ENCODE data around the gene PTPRO. TPM values are rescaled to one million over a fixed set of nuclear protein-coding genes. Genes with fewer than 3 reads are reported as not detected.

Gene PTPRO
- total and polyA plus RNA-seq, 5 donors from 2014 or later = 0.88 to 2.9 (median 1.6) TPM

DNA sequence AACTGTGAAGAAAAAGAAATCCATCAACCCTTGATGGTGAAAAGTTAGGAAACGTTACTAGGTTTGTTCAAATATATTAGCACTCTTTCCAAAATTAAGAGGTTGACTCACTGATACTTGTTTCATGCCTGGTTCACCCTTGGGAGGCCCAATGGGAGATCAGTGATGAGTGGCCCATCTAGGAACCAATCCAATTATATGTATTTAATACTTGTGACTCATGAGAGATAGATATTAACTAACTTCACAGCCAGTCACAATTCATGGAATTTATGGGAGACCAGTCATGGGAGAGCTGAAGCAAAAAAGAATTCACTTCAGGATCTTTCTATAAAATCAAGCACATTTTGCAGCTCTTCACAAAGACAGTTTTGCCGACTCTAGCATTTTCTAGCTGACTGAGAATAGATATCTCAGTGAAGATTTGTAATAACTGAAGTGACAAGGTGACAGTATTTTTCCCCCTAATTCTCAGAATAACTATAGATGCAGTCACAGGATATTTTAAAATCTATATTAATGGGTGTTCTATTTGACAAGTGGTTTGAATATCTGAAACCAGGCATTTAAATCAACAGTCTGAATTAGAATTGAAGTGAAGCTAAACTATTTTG is 236.7 kb downstream of the PTPRO start:
- peaks cover 24% of the 10 kb centered on the region for H3K4me1 ChIP-seq (ENCODE audit: control insufficient read depth, insufficient read depth, low read length, poor library complexity, severe bottlenecking)
- H3K27me3 ChIP-seq (ENCODE audit: control insufficient read depth, insufficient read depth, low read length) = no peaks in the 10 kb centered on the region
- H3K9me3 ChIP-seq (ENCODE audit: control insufficient read depth in 2 of 2, low read length in 2 of 2) = no peaks in the 10 kb centered on the region
- Mint-ChIP-seq H3K4me3 (no peak overlapping the region), H3K4me1 (peaks cover 14 to 38% (median 21%) of the 10 kb centered on the region in 4 donors), H3K27ac (peak overlapping the region in 1 of 3 donors; percentile 14), H3K27me3 (no peaks in the 10 kb centered on the region), H3K36me3 (peaks cover 6% of the 10 kb centered on the region), H3K9me3 (no peaks in the 10 kb centered on the region)
- no peak for ATAC-seq (ENCODE audit: low read depth in 2 of 2)
- no peak overlapping the region for H3K27ac ChIP-seq (ENCODE audit: insufficient read depth, low read length, poor library complexity, severe bottlenecking)
- H3K36me3 ChIP-seq (ENCODE audit: control insufficient read depth, insufficient read depth, low read length) = no peaks in the 10 kb centered on the region
- H3K4me3 ChIP-seq (ENCODE audit: low read depth, low read length) = no peak overlapping the region
- DNase-seq = peak in 1 of 3 donors; percentile 34

DNA sequence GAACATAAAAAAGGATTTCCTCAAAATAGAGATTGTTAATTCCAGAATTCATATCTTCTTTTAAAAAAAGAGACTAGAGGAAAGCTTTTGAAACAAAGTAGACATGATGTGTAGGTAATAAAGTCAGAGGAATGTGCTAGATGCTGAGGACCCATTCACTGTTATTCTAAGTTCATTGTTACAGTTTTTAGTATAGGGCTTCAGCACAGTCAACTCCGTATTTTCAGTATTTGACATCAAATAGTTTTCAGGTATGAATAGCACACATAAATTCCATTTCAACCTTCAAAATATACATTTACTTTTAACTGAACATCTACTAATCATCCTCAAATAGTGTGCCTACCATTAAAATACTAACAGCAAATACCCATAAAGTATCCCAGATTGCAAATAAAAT is 239.1 kb downstream of the PTPRO start:
- peak overlapping the region; percentile 52 for H3K27ac ChIP-seq (ENCODE audit: insufficient read depth, low read length, poor library complexity, severe bottlenecking)
- Mint-ChIP-seq H3K4me3 (peak overlapping the region in 1 of 4 donors; percentile 15), H3K27ac (peak overlapping the region; percentile 70 to 94 (median 87)), H3K4me1 (peaks cover 15 to 51% (median 32%) of the 10 kb centered on the region in 4 donors), H3K9me3 (no peaks in the 10 kb centered on the region), H3K27me3 (no peaks in the 10 kb centered on the region), H3K36me3 (peaks cover 3% of the 10 kb centered on the region)
- ATAC-seq (ENCODE audit: low read depth in 2 of 2) = no peak
- H3K9me3 ChIP-seq (ENCODE audit: control insufficient read depth in 2 of 2, low read length in 2 of 2) = no peaks in the 10 kb centered on the region
- H3K4me3 ChIP-seq (ENCODE audit: low read depth, low read length) = peak overlapping the region; percentile 77
- no peak for DNase-seq
- peaks cover 29% of the 10 kb centered on the region for H3K4me1 ChIP-seq (ENCODE audit: control insufficient read depth, insufficient read depth, low read length, poor library complexity, severe bottlenecking)
- H3K27me3 ChIP-seq (ENCODE audit: control insufficient read depth, insufficient read depth, low read length) = no peaks in the 10 kb centered on the region
- H3K36me3 ChIP-seq (ENCODE audit: control insufficient read depth, insufficient read depth, low read length) = no peaks in the 10 kb centered on the region

DNA sequence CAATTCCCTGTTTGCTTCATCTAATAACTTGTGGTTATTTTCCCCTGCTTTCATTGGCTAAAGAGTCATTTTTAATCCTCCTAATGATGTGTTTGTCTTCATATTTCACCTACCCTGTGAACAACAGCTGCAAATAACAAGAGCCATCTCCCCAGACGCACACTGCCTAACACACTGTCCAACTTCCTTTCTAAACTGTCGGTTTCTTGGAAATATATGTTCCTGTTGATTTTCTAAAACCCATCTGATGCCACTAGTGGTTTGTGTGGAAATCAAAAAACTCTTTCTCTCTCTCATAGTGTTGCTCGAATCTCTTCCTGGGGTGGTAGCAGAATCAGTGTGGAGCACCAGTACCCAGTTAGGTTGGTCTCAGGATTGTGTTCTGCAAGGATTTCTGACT is 240.0 kb downstream of the PTPRO start:
- H3K9me3 Mint-ChIP-seq = peaks cover 0 to under 1% (median 0%) of the 10 kb centered on the region in 7 donors
- peaks cover 8% of the 10 kb centered on the region for H3K36me3 Mint-ChIP-seq
- Histone ChIP-seq H3K27ac (ENCODE audit: insufficient read depth, low read length, poor library complexity, severe bottlenecking) (peak overlapping the region; percentile 52), H3K36me3 (ENCODE audit: control insufficient read depth, insufficient read depth, low read length) (no peaks in the 10 kb centered on the region), H3K4me1 (ENCODE audit: control insufficient read depth, insufficient read depth, low read length, poor library complexity, severe bottlenecking) (peaks cover 29% of the 10 kb centered on the region), H3K4me3 (ENCODE audit: low read depth, low read length) (peak overlapping the region; percentile 77), H3K9me3 (ENCODE audit: control insufficient read depth in 2 of 2, low read length in 2 of 2) (no peaks in the 10 kb centered on the region), H3K27me3 (ENCODE audit: control insufficient read depth, insufficient read depth, low read length) (no peaks in the 10 kb centered on the region)
- peaks cover 15 to 56% (median 32%) of the 10 kb centered on the region in 4 donors for H3K4me1 Mint-ChIP-seq
- peak overlapping the region; percentile 70 to 94 (median 87) for H3K27ac Mint-ChIP-seq
- peak overlapping the region; percentile 27 to 89 (median 77) for H3K4me3 Mint-ChIP-seq
- H3K27me3 Mint-ChIP-seq = no peaks in the 10 kb centered on the region
- DNase-seq = peak in 2 of 3 donors; percentile 11 to 89
- ATAC-seq (ENCODE audit: low read depth in 2 of 2) = peak; percentile 74 to 75

DNA sequence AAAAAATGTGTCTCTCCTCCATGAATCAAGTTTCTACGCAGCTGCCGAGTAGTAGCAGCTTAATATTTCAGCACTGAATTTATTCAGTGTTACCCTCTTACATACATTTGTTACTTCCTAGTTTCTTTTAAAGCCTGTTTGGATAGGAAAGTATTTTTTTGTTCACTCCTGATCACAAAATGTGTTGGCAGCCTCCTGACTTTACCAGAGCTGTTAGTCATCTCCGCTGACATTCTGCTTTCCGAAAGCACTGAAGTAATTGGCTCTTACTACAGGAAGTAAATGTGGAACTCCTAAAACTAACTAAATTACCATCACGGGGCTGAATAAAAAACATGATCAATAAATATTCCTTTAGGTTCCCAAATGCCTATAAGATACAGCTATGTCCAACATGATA is 241.4 kb downstream of the PTPRO start:
- peaks cover 29% of the 10 kb centered on the region for H3K4me1 ChIP-seq (ENCODE audit: control insufficient read depth, insufficient read depth, low read length, poor library complexity, severe bottlenecking)
- H3K4me3 ChIP-seq (ENCODE audit: low read depth, low read length) = peak overlapping the region; percentile 77
- Mint-ChIP-seq H3K27me3 (no peaks in the 10 kb centered on the region), H3K9me3 (peaks cover 0 to 1% (median 0%) of the 10 kb centered on the region in 7 donors), H3K36me3 (peaks cover 7% of the 10 kb centered on the region), H3K27ac (peak overlapping the region; percentile 87 to 98 (median 93)), H3K4me3 (peak overlapping the region; percentile 71 to 89 (median 77)), H3K4me1 (peaks cover 15 to 57% (median 32%) of the 10 kb centered on the region in 4 donors)
- DNase-seq (peak in 2 of 3 donors; percentile 34 to 80), ATAC-seq (ENCODE audit: low read depth in 2 of 2) (peak; percentile 73 to 74)
- H3K27ac ChIP-seq (ENCODE audit: insufficient read depth, low read length, poor library complexity, severe bottlenecking) = peak overlapping the region; percentile 48
- no peaks in the 10 kb centered on the region for H3K36me3 ChIP-seq (ENCODE audit: control insufficient read depth, insufficient read depth, low read length)
- H3K9me3 ChIP-seq (ENCODE audit: control insufficient read depth in 2 of 2, low read length in 2 of 2) = no peaks in the 10 kb centered on the region
- no peaks in the 10 kb centered on the region for H3K27me3 ChIP-seq (ENCODE audit: control insufficient read depth, insufficient read depth, low read length)

DNA sequence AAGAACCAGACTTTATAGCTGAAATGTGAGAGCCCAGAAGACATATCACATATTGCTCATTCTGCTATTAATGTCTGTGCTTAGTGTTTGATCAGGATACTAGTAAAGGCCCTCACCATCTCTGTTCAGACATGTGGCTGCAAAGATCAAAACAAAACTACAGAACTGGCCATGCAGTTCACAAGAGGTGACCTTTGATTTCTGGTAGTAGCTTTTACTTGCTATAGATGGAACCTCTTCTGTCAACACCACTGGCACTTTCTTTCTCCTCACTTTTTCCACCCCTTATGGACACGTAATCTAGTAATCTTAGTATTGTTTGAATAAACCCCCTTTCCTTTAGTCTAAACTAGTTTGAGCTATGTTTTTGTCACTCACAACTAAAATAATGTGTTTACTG is 252.0 kb downstream of the PTPRO start:
- H3K27me3 ChIP-seq (ENCODE audit: control insufficient read depth, insufficient read depth, low read length) = no peaks in the 10 kb centered on the region
- Mint-ChIP-seq H3K27me3 (peaks cover 4% of the 10 kb centered on the region), H3K9me3 (peaks cover 0 to 3% (median 0%) of the 10 kb centered on the region in 7 donors), H3K4me1 (peaks cover 10 to 31% (median 21%) of the 10 kb centered on the region in 4 donors), H3K27ac (peak overlapping the region in 2 of 3 donors; percentile 34 to 40), H3K4me3 (peak overlapping the region in 1 of 4 donors; percentile 41), H3K36me3 (no peaks in the 10 kb centered on the region)
- ATAC-seq (ENCODE audit: low read depth in 2 of 2) (no peak), DNase-seq (no peak)
- H3K9me3 ChIP-seq (ENCODE audit: control insufficient read depth in 2 of 2, low read length in 2 of 2) = no peaks in the 10 kb centered on the region
- H3K4me1 ChIP-seq (ENCODE audit: control insufficient read depth, insufficient read depth, low read length, poor library complexity, severe bottlenecking) = peaks cover 9% of the 10 kb centered on the region
- H3K36me3 ChIP-seq (ENCODE audit: control insufficient read depth, insufficient read depth, low read length) = no peaks in the 10 kb centered on the region
- H3K4me3 ChIP-seq (ENCODE audit: low read depth, low read length) = no peak overlapping the region
- H3K27ac ChIP-seq (ENCODE audit: insufficient read depth, low read length, poor library complexity, severe bottlenecking) = no peak overlapping the region

DNA sequence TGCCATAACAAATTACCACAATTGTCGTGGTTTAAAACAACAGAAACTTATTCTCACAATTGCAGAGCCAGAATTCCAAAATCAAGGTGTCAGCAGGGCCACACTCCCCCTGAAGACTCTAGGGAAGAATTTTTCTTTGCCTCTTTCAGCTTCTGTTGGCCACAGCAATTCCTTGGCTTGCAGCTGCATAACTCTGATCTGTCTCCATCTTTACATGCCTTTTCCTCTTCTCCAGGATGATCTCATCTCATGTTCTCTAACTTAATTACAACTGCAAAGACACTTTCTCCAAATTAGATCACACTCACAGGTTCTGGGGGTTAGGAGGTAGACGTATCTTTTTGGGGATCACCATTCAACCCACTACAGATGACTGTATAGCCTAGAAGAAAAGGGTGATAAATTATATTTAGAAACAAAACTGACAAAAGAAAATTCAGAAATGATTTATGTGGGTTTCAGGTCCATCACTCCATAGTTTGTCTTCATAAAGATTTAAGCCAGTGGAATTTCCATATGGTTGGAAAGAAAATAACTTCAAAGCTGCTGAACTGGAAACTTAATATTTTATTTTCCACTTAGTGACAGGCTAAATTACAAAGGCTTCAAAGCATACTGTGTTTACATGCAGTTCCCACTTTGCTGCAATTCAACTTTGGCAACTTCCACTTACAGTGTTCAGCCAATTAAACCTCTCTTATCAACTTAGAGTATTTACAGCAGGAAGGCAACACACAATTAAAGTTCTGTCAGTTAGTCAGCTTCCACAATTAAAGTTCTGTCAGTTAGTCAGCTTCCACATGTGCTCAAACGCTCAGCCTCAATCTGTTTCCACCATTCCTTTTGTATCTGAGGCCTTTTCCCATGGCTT is 253.6 kb downstream of the PTPRO start:
- Mint-ChIP-seq H3K36me3 (peaks cover 4% of the 10 kb centered on the region), H3K27ac (peak overlapping the region in 1 of 3 donors; percentile 12), H3K4me3 (no peak overlapping the region), H3K4me1 (peaks cover 12 to 24% (median 13%) of the 10 kb centered on the region in 4 donors), H3K9me3 (peaks cover 0 to 3% (median 0%) of the 10 kb centered on the region in 7 donors), H3K27me3 (peaks cover 15% of the 10 kb centered on the region)
- DNase-seq (no peak), ATAC-seq (ENCODE audit: low read depth in 2 of 2) (no peak)
- no peak overlapping the region for H3K27ac ChIP-seq (ENCODE audit: insufficient read depth, low read length, poor library complexity, severe bottlenecking)
- no peaks in the 10 kb centered on the region for H3K27me3 ChIP-seq (ENCODE audit: control insufficient read depth, insufficient read depth, low read length)
- H3K9me3 ChIP-seq (ENCODE audit: control insufficient read depth in 2 of 2, low read length in 2 of 2) = no peaks in the 10 kb centered on the region
- no peak overlapping the region for H3K4me3 ChIP-seq (ENCODE audit: low read depth, low read length)
- no peaks in the 10 kb centered on the region for H3K36me3 ChIP-seq (ENCODE audit: control insufficient read depth, insufficient read depth, low read length)
- H3K4me1 ChIP-seq (ENCODE audit: control insufficient read depth, insufficient read depth, low read length, poor library complexity, severe bottlenecking) = peaks cover under 1% of the 10 kb centered on the region

DNA sequence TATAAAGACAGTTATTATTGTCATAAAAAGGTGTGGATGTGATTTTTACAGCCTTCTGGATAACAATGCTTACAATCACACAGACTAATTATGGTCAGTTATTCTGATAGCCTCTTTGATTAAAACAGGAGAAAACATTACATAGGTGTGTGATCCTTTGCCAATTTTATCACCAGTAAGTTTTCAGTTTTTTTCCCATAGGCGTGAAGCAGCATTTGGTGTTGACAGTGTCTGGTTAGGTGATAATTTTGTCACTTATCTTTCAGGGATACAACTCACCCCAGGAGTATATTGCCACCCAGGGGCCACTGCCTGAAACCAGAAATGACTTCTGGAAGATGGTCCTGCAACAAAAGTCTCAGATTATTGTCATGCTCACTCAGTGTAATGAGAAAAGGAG is 258.1 kb downstream of the PTPRO start:
- Mint-ChIP-seq H3K4me1 (peaks cover 5 to 18% (median 8%) of the 10 kb centered on the region in 4 donors), H3K27ac (peak overlapping the region in 1 of 3 donors; percentile 39), H3K9me3 (peaks cover 0 to 3% (median 0%) of the 10 kb centered on the region in 7 donors), H3K36me3 (peaks cover 4% of the 10 kb centered on the region), H3K27me3 (peaks cover 15% of the 10 kb centered on the region), H3K4me3 (no peak overlapping the region)
- no peaks in the 10 kb centered on the region for H3K27me3 ChIP-seq (ENCODE audit: control insufficient read depth, insufficient read depth, low read length)
- no peak overlapping the region for H3K4me3 ChIP-seq (ENCODE audit: low read depth, low read length)
- peak in 2 of 3 donors; percentile 36 to 61 for DNase-seq
- H3K27ac ChIP-seq (ENCODE audit: insufficient read depth, low read length, poor library complexity, severe bottlenecking) = no peak overlapping the region
- H3K4me1 ChIP-seq (ENCODE audit: control insufficient read depth, insufficient read depth, low read length, poor library complexity, severe bottlenecking) = no peaks in the 10 kb centered on the region
- ATAC-seq (ENCODE audit: low read depth in 2 of 2) = peak; percentile 43 to 52
- H3K36me3 ChIP-seq (ENCODE audit: control insufficient read depth, insufficient read depth, low read length) = no peaks in the 10 kb centered on the region
- H3K9me3 ChIP-seq (ENCODE audit: control insufficient read depth in 2 of 2, low read length in 2 of 2) = no peaks in the 10 kb centered on the region

All from CD4-positive, CD25-positive, alpha-beta regulatory T cell (primary cell).